HG03439 (cell line): ENCODE data around the gene ZNF688.
A peak's percentile ranks its signal among the peaks of the same experiment; 100 is the strongest.
"Not testable (repeated sequence)": the region's sequence is repeated elsewhere in the genome, so short reads cannot be mapped to it uniquely, and the experiment has no call there.

Source experiments
- ATAC-seq: cut with Tn5 transposase; IDR thresholded peaks from one replicate; pipeline ENCODE4 v1.9.1; 2021; ENCODE audit warnings: mild to moderate bottlenecking, moderate library complexity; ENCODE audit not compliant: unreplicated experiment

Gene ZNF688

GRCh38 chr16:30557957-30558788 lies 13.3 kb downstream of the ZNF688 start, which contains the start of gene ZNF764:
Gene ZNF764 (minus strand): TSS chr16:30558374. CDS start chr16:30558182, 192 bp downstream.
- ATAC-seq: peak; percentile 91

- peak; percentile 19 for ATAC-seq
Observed at GRCh38 chr16:30557707-30557956, 13.9 kb downstream of the ZNF688 start.

GRCh38 chr16:30556125-30556473 lies 15.4 kb downstream of the ZNF688 start:
- no peak for ATAC-seq

GRCh38 chr16:30555315-30556124 lies 16.0 kb downstream of the ZNF688 start:
- ATAC-seq: no peak

- no peak for ATAC-seq
Observed at GRCh38 chr16:30554557-30555314, 16.8 kb downstream of the ZNF688 start.

- no peak for ATAC-seq
Observed at GRCh38 chr16:30553393-30553899, 18.1 kb downstream of the ZNF688 start.

GRCh38 chr16:30552956-30553355 lies 18.6 kb downstream of the ZNF688 start:
- no peak for ATAC-seq

GRCh38 chr16:30551781-30552180 lies 19.7 kb downstream of the ZNF688 start:
- ATAC-seq: no peak

GRCh38 chr16:30548416-30549253 lies 22.9 kb downstream of the ZNF688 start:
- no peak for ATAC-seq

- no peak for ATAC-seq
Observed at GRCh38 chr16:30546115-30546514, 25.4 kb downstream of the ZNF688 start.

- ATAC-seq: no peak
Observed at GRCh38 chr16:30543067-30543466, 28.4 kb downstream of the ZNF688 start.

GRCh38 chr16:30541502-30542329 lies 29.8 kb downstream of the ZNF688 start:
- no peak for ATAC-seq

GRCh38 chr16:30540916-30541464 lies 30.5 kb downstream of the ZNF688 start:
- ATAC-seq: not testable (repeated sequence)

GRCh38 chr16:30539986-30540526 lies 31.5 kb downstream of the ZNF688 start:
- not testable (repeated sequence) for ATAC-seq

GRCh38 chr16:30539000-30539964 lies 32.2 kb downstream of the ZNF688 start:
- no peak for ATAC-seq

GRCh38 chr16:30536391-30537024 lies 35.0 kb downstream of the ZNF688 start:
- ATAC-seq: not testable (repeated sequence)

- no peak for ATAC-seq
Observed at GRCh38 chr16:30535777-30536190, 35.7 kb downstream of the ZNF688 start.
